ENCODE results near the gene OLIG2.

OLIG2 gene

DNA sequence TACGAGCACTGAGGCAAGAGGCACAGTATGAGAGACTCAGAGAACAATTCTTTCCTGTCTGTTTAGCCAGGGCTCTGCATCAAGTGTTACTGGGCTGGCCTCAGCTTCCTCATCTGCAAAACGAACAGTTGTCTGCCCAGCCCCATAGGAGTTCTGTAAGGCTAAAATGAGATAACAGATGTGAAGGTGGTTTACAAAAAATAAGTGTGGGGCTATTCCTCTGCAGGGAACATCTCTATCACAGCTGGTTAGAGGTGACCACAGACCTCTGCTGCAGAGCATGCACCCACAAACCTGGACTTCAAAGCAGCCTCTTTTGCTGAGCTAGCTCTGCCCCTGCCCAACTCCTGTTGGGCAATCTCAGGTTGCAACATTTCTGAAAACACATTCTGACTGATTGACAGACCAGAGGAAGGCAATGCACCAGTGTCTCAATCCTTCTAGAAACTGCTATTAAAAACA, 33.7 kb downstream of the OLIG2 start:
- peak overlapping the region in 1 of 21 experiments; percentile 15 for H3K27ac ChIP-seq
- H3K4me3 ChIP-seq, result no peak overlapping the region

DNA sequence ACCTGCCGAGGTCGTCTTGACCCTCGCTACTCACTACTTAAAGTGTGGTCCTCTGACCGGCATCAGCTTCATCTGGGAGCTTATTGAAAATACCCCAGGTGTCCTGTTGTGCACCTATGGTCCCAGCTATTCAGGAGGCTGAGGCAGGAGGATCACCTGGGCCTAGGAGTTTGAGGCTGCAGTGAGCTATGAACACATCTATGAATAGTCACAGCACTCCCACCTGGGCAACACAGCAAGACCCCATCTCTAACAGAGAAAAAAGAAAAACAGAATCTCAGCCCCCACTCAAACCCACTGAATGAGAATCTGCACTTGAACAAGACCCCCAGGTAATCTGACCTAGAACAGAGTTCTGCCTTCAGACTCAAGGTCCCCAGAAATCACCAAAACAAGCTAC, 35.5 kb downstream of the OLIG2 start:
- no peak overlapping the region for H3K4me3 ChIP-seq
- H3K27ac ChIP-seq, result no peak overlapping the region

DNA sequence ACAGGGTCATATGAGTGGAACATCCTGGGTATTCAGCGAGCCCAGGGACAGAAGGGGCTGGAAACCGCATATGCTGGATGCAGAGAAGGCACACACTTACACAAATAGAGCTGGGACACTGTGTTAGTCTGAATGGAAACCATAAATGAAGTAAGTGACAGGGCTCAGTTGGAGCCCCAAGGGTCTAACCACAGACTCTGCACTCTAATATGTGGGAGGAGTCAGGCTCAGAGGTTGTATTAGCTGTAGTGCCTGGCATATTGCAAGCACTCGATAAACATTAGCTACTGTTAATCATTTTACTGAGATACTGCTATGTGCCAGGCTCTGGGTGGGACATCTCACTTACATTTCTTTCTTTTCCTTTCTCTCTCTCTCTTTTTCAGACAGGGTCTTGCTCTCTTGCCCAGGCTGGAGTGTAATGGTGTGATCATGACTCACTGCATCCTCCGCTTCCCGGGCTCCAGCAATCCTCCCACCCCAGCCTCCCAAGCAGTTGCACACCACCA, 37.7 kb downstream of the OLIG2 start:
- no peak overlapping the region for H3K27ac ChIP-seq
- no peak overlapping the region for H3K4me3 ChIP-seq

DNA sequence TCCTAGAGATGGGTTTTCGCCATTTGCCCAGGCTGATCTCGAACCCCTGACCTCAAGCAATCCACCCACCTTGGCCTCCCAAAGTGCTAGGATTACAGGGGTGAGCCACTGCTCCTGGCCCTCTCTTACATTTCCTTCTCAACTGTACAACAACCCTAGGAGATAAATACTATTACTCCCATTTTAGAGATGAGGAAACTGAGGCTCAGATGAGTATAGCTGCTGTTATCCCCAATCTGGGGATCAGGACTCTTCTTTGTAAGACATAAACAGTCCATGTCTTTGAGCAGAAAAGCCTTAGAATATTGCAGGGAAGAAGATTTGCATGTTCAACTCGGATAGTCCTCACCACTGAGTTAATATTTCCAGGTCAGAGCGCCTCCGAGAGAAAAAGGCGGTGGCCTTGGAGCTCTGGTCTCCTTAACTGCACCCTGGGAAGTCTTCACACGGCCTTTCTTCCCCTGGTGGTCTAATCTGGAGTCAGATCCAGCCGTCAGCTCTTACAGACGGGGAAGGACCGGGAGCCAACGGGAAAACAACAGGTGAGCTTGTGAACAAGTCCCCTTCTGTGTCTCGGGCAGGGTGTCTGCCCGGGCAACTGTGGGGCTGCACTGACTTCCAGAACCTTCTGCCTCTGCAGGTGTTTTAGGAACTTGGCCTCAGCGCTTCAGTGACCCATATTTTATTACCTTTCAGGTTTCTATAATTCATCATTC, 38.3 kb downstream of the OLIG2 start:
- H3K4me3 ChIP-seq, result no peak overlapping the region
- H3K27ac ChIP-seq, result no peak overlapping the region

DNA sequence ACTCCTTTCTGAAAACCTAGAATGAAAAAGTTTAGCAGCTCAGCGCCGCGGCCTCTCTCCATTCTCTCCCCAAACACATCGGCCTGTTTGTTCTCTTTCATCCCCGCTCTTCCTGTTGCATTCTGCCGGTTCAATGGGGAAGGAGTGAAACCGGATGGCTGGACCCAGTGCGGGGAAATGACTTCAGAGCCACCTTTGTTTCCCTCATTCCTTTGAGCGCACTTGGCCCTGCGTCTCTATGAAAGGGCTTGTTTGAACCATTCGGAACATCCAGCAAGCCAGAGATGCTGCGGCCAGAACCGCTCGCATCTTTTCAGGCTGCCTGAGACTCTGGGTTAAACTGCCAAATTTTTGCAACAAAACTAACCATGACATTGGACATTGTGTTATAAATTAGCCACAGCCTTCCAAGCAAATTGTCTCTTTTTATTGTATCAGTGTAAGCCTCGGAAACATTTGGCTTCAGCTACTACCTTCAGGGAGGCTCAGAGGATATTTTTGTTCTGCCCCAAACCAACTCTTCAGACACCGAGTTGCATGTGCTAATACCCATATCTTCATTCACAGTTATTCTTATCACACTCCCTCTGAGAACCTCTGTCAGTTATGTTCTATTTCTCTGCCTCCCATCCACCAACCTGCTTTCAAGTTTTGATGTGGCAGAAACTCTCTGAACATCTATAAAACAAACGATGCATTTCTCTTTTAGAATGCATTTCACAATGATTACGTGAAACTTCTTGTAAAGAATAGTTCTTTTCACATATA, 39.1 kb downstream of the OLIG2 start:
- no peak overlapping the region for H3K4me3 ChIP-seq
- no peak overlapping the region for H3K27ac ChIP-seq

DNA sequence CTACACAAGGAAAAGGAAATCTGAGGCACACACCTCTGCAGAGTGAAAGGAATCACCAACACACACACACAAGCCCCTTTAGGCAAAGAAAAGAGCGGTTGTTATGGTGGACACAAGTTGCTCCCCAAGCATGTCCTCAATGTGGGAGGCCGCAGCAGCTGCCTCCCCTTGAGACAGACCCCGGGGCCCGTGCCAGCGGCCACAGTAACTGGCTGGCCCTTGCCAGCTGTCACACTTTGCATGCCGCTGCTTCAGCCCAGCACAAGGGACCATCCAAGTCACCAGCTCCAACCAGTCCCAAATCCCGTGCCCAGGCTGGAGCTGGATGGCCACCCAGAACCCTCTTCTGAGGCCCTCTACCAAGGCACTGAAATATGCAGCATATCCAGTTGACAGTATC, 41.3 kb downstream of the OLIG2 start:
- Histone ChIP-seq H3K27ac (no peak overlapping the region), H3K4me3 (no peak overlapping the region)

DNA sequence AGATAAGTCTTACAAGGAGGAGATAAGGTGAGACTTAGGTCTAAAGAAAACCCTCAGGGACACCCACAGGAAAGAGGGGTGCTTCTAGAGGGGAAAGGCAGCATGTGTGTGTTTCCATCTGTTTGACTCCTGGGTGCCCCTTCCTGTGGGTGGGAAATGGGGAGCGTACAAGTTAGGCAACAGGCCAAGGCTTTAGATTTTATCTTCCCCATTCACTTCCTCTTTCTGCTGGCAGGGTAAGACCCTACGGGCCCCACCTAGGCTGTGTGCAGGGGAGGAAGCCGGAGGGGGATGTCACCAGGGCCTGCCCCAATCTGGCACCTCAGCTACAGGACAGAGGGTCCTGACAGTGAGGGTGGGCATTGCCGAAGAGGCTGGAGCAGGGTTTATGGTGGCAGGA, 41.7 kb downstream of the OLIG2 start:
- Histone ChIP-seq H3K27ac (no peak overlapping the region), H3K4me3 (no peak overlapping the region)

DNA sequence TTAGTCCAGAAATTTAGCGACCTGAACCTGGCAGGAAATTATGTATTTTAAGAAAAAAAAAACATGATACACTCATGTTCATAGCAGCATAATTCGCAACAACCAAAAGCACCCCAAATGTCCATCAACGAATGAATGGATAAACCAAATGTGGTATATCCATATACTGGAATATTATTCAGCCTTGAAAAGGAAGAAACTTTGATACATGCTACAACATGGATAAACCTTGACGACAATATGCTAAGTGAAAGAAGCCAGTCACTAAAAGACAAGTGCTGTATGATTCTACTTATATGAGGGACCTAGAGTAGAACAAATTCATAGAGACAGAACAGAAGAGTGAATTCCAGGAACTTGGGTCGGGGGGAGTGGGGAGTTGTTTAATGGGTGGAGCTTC, 43.5 kb downstream of the OLIG2 start:
- no peak overlapping the region for H3K4me3 ChIP-seq

GRCh38 chr21:33069645-33069993, 43.9 kb downstream of the OLIG2 start:
- Histone ChIP-seq H3K27ac (no peak overlapping the region), H3K4me3 (peak overlapping the region in 5 of 7 experiments; percentile 17 to 34 (median 24))

More for the DNA sequence above, 43.5 kb downstream of the OLIG2 start:
- no peak overlapping the region for H3K27ac ChIP-seq

GRCh38 chr21:33069994-33070743, 44.4 kb downstream of the OLIG2 start, which contains the start of gene OLIG1:
TSS of gene OLIG1 (plus strand) at chr21:33070141. CDS start at chr21:33070247, 106 bp downstream.
- peak within 1 kb of the TSS in 6 of 7 experiments; percentile 4 to 34 (median 21) for H3K4me3 ChIP-seq
- no peak within 1 kb of the TSS for H3K27ac ChIP-seq

DNA sequence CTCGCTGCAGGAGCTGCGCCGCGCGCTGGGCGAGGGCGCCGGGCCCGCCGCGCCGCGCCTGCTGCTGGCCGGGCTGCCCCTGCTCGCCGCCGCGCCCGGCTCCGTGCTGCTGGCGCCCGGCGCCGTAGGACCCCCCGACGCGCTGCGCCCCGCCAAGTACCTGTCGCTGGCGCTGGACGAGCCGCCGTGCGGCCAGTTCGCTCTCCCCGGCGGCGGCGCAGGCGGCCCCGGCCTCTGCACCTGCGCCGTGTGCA, 44.9 kb downstream of the OLIG2 start:
- H3K27ac ChIP-seq, result no peak overlapping the region
- peak overlapping the region in 4 of 7 experiments; percentile 17 to 34 (median 27) for H3K4me3 ChIP-seq

GRCh38 chr21:33070998-33071769, 45.4 kb downstream of the OLIG2 start:
- Histone ChIP-seq H3K4me3 (peak overlapping the region in 6 of 7 experiments; percentile 5 to 34 (median 17)), H3K27ac (no peak overlapping the region)

GRCh38 chr21:33071770-33072306, 46.1 kb downstream of the OLIG2 start:
- no peak overlapping the region for H3K27ac ChIP-seq
- H3K4me3 ChIP-seq, result peak overlapping the region; percentile 5 to 34 (median 17)

DNA sequence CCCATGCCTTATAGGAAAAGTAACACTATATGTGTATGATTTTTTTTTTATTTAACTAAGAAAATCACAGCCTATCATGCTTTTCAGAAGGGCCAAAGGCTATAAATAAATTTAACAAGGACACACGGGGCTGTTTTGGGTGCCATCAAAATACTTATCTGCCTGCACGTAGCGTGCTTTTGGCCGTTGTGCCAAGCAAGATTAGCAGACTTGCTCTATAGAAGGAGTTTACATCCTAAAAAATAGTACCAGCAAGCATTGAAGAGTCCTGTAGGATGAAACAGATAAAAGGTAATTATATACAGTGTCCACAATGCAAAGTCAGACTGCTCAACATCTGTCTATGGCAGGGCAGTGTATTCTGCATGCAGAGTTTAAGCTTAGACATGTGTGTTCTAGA, 47.9 kb downstream of the OLIG2 start:
- H3K27ac ChIP-seq, result no peak overlapping the region

GRCh38 chr21:33075128-33075527, 49.4 kb downstream of the OLIG2 start:
- no peak overlapping the region for H3K27ac ChIP-seq

More for the DNA sequence above, 47.9 kb downstream of the OLIG2 start:
- H3K4me3 ChIP-seq, result no peak overlapping the region

DNA sequence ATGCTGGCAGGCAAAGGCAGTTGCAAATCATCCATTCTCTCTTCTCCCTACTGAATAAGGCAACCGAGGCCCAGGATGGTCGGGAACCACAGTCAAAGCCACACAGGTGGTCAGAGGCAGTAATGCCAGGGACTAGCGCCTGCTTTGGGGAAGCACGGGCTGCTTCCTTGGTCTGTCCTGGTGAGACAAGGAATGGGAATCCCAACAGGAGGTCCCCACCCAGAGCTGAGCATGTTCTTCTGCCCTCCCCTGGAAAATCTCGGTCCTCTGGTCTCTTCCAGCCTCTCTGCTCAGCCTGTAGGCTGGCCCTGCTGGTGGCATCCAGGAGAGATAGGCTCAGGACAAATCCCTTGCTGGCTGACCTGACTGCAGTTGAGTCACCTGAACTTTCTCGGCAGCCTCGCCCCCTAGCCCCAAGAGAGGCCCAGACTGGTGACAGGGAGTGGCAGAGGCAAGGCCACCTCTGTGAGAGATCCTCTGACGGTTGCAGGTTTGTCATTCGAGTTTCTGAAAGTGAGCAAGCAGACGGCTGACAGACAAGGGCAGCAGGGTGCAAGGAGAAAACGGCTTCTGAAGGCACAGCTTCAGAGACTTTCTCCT, 50.0 kb downstream of the OLIG2 start:
- Histone ChIP-seq H3K27ac (no peak overlapping the region), H3K4me3 (no peak overlapping the region)

More at GRCh38 chr21:33075128-33075527, 49.4 kb downstream of the OLIG2 start:
- H3K4me3 ChIP-seq, result no peak overlapping the region

DNA sequence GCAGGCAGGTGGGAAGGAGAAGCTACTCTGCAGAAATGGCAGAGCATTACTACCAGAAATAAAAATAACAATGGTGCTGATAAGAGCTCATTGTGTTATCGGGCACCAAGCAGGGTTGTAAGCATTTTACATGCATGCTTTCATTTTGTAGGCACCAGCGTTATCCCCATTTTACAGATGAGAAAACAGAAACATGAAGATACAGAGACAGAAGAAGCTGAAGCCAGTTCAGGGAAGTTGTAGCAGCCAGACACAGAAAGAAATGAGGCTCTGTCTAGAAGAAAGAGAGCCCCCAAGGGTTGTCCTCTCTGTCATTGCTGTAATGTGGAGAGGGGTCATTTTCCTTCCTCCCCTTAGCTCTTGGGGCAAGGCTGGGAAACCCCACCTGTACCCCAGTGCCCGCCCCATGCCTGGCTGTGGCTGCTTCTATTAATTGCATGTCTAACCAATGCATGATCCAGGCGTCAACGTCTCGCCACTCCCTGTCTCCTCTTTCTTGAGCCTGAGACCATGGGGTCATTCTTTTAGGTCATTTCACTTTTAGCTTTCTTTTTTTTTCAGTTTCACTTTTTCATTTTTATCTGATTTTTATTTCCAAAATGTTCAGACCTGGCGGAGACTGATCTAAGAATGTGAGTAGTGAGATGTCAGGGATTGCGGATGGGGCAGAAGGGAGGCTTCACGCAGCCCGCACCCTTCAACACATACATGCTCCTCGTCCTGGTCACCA, 51.0 kb downstream of the OLIG2 start:
- H3K4me3 ChIP-seq, result no peak overlapping the region
- no peak overlapping the region for H3K27ac ChIP-seq

Measured in skin epidermis (tissue), 12 donors.